ENCODE data around the gene PRCC.

The PRCC gene

GRCh38 chr1:156834322-156834721 lies 67.0 kb downstream of the PRCC start:
- no peak overlapping the region for H3K27ac ChIP-seq
- no peak for TF ChIP-seq ZFX (IDR thresholded peaks at IDR 0.05)
- TF ChIP-seq, protein P1, sequence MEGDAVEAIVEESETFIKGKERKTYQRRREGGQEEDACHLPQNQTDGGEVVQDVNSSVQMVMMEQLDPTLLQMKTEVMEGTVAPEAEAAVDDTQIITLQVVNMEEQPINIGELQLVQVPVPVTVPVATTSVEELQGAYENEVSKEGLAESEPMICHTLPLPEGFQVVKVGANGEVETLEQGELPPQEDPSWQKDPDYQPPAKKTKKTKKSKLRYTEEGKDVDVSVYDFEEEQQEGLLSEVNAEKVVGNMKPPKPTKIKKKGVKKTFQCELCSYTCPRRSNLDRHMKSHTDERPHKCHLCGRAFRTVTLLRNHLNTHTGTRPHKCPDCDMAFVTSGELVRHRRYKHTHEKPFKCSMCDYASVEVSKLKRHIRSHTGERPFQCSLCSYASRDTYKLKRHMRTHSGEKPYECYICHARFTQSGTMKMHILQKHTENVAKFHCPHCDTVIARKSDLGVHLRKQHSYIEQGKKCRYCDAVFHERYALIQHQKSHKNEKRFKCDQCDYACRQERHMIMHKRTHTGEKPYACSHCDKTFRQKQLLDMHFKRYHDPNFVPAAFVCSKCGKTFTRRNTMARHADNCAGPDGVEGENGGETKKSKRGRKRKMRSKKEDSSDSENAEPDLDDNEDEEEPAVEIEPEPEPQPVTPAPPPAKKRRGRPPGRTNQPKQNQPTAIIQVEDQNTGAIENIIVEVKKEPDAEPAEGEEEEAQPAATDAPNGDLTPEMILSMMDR (conservative IDR thresholded peaks at IDR 0.05), result no peak

- TF ChIP-seq, protein P1 (conservative IDR thresholded peaks at IDR 0.05), result no peak
- TF ChIP-seq ZFX (IDR thresholded peaks at IDR 0.05), result no peak
- H3K27ac ChIP-seq, result no peak overlapping the region
These were observed 68.8 kb downstream of the PRCC start for GRCh38 chr1:156836041-156836654.

GRCh38 chr1:156836892-156837291 lies 69.6 kb downstream of the PRCC start:
- TF ChIP-seq, protein P1 (conservative IDR thresholded peaks at IDR 0.05), result no peak
- no peak for TF ChIP-seq ZFX (IDR thresholded peaks at IDR 0.05)
- H3K27ac ChIP-seq, result no peak overlapping the region

GRCh38 chr1:156838972-156839371 lies 71.6 kb downstream of the PRCC start:
- TF ChIP-seq ZFX (IDR thresholded peaks at IDR 0.05), result no peak
- TF ChIP-seq, protein P1 (conservative IDR thresholded peaks at IDR 0.05), result peak; percentile 98
- H3K27ac ChIP-seq, result no peak overlapping the region

DNA sequence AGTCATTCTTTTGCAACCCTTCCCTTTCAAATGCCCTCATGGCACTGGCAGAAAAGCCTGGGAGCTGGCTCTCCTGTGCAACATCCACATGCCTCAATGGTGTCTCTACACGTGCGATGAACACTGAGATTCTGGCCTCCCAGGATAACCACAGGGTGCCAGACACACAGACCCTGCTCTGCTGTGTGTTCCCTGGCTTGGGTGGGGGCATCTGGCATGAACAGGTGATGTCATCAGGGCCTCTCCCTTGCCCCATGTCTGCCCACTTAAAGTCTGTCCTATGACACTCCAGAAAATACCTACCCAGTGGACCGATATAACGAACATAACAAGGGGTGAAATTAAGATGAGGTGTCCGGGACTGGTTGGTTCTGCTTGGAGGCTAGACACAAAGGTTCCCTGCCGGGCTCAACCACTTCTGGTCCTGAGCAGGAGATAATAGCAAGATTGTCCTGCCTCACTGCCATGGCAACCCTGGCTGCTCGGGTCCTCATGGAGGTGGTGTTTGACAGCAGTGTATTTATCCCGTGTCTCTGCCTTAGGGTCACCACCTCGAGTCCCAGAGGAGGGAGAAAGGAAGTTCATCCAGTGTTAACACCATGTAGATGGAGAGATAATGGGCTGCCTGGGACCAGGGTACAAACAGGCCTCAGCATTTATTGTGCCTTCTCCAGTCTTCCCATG lies 72.2 kb downstream of the PRCC start:
- TF ChIP-seq ZFX (IDR thresholded peaks at IDR 0.05), result no peak
- TF ChIP-seq, protein P1 (conservative IDR thresholded peaks at IDR 0.05), result no peak
- no peak overlapping the region for H3K27ac ChIP-seq

DNA sequence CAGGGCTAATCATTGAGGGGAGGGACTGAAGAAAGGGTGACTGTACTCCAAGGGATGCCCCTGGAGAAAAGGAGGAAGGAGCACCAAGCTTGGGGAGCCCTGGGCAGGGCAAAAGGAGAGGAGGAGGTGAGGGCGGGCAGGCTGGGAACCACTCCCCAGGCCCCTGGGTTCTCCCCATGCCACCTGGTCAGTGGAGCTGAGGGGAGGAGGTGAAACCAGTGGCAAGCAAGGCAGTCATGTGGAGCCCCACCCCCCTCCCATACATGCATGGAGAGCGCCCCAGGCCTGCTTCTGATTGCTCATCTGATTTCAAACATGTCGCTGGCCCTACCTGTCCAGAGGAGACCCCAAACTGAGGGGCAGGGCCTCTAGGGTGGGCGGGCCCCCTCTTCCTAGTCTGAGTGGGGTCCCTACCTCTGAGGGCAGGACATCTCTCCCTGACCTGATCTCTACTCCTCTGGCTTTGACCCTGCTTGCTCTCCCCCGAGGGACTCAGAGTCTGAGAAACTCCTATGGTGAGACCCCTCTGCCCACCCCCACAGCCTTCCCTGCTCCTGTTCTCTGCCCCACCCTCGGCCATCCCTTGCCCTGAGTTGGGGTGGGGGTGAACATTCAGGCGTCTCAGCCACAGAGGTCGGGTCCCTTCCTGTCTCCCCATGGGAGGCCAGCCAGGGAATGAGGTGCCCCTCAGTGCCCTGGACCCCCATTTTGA lies 73.0 kb downstream of the PRCC start:
- no peak overlapping the region for H3K27ac ChIP-seq
- TF ChIP-seq, protein P1 (conservative IDR thresholded peaks at IDR 0.05), result no peak
- no peak for TF ChIP-seq ZFX (IDR thresholded peaks at IDR 0.05)

DNA sequence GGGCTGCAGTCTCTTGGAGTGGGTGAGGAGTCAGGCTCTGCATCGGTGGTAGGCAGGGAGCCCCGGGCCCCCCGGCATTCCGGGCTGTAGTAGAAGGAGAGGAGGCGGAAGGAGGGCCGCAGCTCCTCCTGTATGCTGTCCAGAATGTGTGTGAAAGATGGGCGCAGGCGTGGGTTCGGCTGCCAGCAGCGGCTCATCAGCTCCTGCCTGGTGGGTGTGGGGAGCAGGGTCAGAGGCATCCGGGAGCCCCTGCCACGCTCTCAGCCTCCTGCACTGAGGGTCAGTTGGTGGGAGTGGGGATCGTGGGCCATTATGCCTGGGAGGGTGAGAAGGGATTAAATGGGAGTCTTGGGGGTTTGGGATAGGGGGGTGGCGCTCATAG lies 73.6 kb downstream of the PRCC start:
- no peak overlapping the region for H3K27ac ChIP-seq
- TF ChIP-seq, protein P1 (conservative IDR thresholded peaks at IDR 0.05), result no peak
- TF ChIP-seq ZFX (IDR thresholded peaks at IDR 0.05), result no peak
